ENCODE data around the gene SEMA5A. TPM values are rescaled to one million over a fixed set of nuclear protein-coding genes. Genes with fewer than 3 reads are reported as not detected.

Gene SEMA5A
- total RNA-seq, 4 donors from 2014 or later, result 15.0 to 81.0 (median 52.9) TPM

DNA sequence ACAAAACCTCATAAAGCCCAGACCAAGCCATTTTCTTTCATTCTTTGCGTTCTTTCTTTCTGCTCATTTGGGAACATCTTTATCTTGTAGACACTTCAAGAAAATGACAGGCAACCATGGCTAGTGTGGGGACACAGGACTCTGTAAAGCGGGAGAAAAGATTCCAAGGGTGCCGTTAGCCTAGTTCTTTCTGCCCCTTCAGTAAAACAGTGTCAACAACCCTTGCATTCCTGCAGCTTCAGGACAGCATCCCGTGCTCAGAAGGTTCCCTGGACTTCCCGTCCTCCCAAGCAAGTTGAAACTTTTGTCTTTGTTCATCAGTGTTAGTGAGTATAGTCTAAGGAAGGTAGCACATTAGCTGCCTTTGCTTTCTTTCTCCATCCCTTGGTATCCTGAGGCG lies 42.4 kb upstream of the SEMA5A start:
- intact Hi-C loops (cut with DNase I; ENCODE audit: low total_unique reads) (no loop called here), in situ Hi-C loops (cut with MboI; ENCODE audit: low pct_ligation_motif_present in 1 of 4, low pct_unique_long_range_greater_than_20kb in 1 of 4, low sequenced_read_pairs in 3 of 4) (no loop called here)
- Histone ChIP-seq H3K36me3 (no peaks in the 10 kb centered on the region), H3K9me3 (no peaks in the 10 kb centered on the region), H3K27ac (no peak overlapping the region), H3K27me3 (no peaks in the 10 kb centered on the region), H3K4me3 (no peak overlapping the region), H3K4me1 (no peaks in the 10 kb centered on the region)
- no peak for DNase-seq
- 42 to 82% methylated on average over 2 to 6 of the region's 6 CpGs for WGBS, 2 donors (ENCODE audit: low coverage in 1 of 2)
- TF ChIP-seq POLR2AphosphoS5 (IDR thresholded peaks at IDR 0.05) (no peak), POLR2A (IDR thresholded peaks at IDR 0.05) (no peak), EP300 (IDR thresholded peaks at IDR 0.05; ENCODE audit: low read depth) (no peak)
- TF ChIP-seq, protein P1, sequence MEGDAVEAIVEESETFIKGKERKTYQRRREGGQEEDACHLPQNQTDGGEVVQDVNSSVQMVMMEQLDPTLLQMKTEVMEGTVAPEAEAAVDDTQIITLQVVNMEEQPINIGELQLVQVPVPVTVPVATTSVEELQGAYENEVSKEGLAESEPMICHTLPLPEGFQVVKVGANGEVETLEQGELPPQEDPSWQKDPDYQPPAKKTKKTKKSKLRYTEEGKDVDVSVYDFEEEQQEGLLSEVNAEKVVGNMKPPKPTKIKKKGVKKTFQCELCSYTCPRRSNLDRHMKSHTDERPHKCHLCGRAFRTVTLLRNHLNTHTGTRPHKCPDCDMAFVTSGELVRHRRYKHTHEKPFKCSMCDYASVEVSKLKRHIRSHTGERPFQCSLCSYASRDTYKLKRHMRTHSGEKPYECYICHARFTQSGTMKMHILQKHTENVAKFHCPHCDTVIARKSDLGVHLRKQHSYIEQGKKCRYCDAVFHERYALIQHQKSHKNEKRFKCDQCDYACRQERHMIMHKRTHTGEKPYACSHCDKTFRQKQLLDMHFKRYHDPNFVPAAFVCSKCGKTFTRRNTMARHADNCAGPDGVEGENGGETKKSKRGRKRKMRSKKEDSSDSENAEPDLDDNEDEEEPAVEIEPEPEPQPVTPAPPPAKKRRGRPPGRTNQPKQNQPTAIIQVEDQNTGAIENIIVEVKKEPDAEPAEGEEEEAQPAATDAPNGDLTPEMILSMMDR (IDR thresholded peaks at IDR 0.05), result no peak

DNA sequence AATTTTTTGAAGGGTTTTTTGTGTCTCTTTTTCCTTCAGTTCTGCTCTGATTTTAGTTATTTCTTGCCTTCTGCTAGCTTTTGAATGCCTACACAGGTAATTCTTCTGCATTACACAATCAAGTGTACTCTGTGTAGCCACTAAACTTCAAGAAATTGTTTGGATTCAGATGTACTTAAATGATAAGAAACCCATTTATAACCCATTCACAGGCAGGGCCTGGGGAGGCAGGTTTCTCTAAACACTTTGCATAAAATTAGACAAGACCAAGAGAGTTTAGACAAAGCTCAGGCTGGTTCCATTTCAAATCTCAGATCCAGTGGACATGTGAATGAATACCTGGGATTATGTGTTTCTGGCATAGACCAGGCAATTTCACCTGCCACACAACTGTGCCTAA lies 41.3 kb upstream of the SEMA5A start:
- no peaks in the 10 kb centered on the region for H3K4me1 ChIP-seq
- DNase-seq, result no peak
- H3K27ac ChIP-seq, result no peak overlapping the region
- no peaks in the 10 kb centered on the region for H3K27me3 ChIP-seq
- in situ Hi-C loops (cut with MboI; ENCODE audit: low pct_ligation_motif_present in 1 of 4, low pct_unique_long_range_greater_than_20kb in 1 of 4, low sequenced_read_pairs in 3 of 4) (no loop called here), intact Hi-C loops (cut with DNase I; ENCODE audit: low total_unique reads) (no loop called here)
- H3K36me3 ChIP-seq, result no peaks in the 10 kb centered on the region
- no peak overlapping the region for H3K4me3 ChIP-seq
- no peaks in the 10 kb centered on the region for H3K9me3 ChIP-seq
- TF ChIP-seq POLR2A (IDR thresholded peaks at IDR 0.05), result no peak
- no peak for TF ChIP-seq EP300 (IDR thresholded peaks at IDR 0.05; ENCODE audit: low read depth)
- TF ChIP-seq, protein P1 (IDR thresholded peaks at IDR 0.05), result no peak
- TF ChIP-seq POLR2AphosphoS5 (IDR thresholded peaks at IDR 0.05), result no peak

DNA sequence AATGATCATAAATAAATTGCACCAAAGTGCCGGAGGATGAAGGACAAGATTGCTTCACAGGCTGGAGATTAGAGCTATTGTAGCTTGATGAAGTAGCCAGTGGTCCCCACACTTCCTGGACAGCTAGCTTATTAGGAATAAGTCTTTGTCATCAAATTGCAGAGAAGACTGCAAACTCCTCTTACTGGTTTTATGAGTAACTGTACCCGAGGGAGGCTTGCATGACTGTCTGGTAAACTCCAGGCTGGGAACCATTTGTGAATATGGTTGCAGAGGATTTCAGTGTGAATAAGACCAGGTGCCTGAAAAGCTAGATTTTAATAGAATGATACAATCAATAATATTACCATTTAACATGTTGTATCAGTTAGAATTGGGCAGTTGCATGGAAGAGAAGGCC lies 36.5 kb upstream of the SEMA5A start:
- intact Hi-C loops (cut with DNase I; ENCODE audit: low total_unique reads), result no loop called here
- WGBS, 2 donors (ENCODE audit: low coverage in 1 of 2), result 80% methylated on average over 2 of the region's 2 CpGs; no CpG with 5 or more reads in 1 of the 2 donors
- Histone ChIP-seq H3K4me1 (no peaks in the 10 kb centered on the region), H3K9me3 (peaks cover 0 to 6% of the 10 kb centered on the region in 2 donors), H3K36me3 (no peaks in the 10 kb centered on the region), H3K4me3 (no peak overlapping the region), H3K27me3 (no peaks in the 10 kb centered on the region), H3K27ac (no peak overlapping the region)
- in situ Hi-C loops (cut with MboI; ENCODE audit: low pct_ligation_motif_present in 1 of 4, low pct_unique_long_range_greater_than_20kb in 1 of 4, low sequenced_read_pairs in 3 of 4), result no loop called here
- no peak for DNase-seq
- TF ChIP-seq EP300 (IDR thresholded peaks at IDR 0.05; ENCODE audit: low read depth) (no peak), POLR2A (IDR thresholded peaks at IDR 0.05) (no peak), POLR2AphosphoS5 (IDR thresholded peaks at IDR 0.05) (no peak)
- TF ChIP-seq, protein P1 (IDR thresholded peaks at IDR 0.05), result no peak

DNA sequence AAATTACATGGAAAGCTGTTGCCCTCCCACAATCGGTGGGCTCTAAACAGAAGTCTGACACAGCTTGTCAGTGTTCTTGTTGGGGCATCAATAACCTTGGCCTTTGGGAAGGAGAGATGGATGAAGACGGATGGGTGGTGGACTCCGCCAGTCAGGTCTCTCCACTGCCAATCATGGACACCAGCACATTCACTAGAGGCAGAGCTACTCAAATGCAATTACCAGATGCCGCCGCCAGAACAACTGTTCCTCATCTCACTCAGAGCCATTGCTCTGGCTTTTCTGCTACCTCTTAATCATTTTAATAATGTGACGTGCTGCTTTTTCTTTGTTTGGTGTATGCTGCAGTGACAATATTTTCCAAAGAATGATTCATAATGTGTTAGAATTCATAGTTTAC lies 27.9 kb upstream of the SEMA5A start:
- in situ Hi-C loops (cut with MboI; ENCODE audit: low pct_ligation_motif_present in 1 of 4, low pct_unique_long_range_greater_than_20kb in 1 of 4, low sequenced_read_pairs in 3 of 4) (no loop called here), intact Hi-C loops (cut with DNase I; ENCODE audit: low total_unique reads) (no loop called here)
- no peaks in the 10 kb centered on the region for H3K27me3 ChIP-seq
- 81 to 93% methylated on average over 2 to 6 of the region's 6 CpGs for WGBS, 2 donors (ENCODE audit: low coverage in 1 of 2)
- TF ChIP-seq POLR2AphosphoS5 (IDR thresholded peaks at IDR 0.05), result no peak
- TF ChIP-seq, protein P1 (IDR thresholded peaks at IDR 0.05), result no peak
- TF ChIP-seq EP300 (IDR thresholded peaks at IDR 0.05; ENCODE audit: low read depth), result no peak
- no peak for TF ChIP-seq POLR2A (IDR thresholded peaks at IDR 0.05)
- H3K9me3 ChIP-seq, result peaks cover 0 to 6% of the 10 kb centered on the region in 2 donors
- DNase-seq, result no peak
- peaks cover 0 to 8% (median 0%) of the 10 kb centered on the region in 4 donors for H3K4me1 ChIP-seq
- H3K4me3 ChIP-seq, result no peak overlapping the region
- H3K27ac ChIP-seq, result no peak overlapping the region
- no peaks in the 10 kb centered on the region for H3K36me3 ChIP-seq
